Measurements from ENCODE around the gene XPO4.
A peak's percentile ranks its signal among the peaks of the same experiment; 100 is the strongest.
"Not testable (repeated sequence)": the region's sequence is repeated elsewhere in the genome, so short reads cannot be mapped to it uniquely, and the experiment has no call there.

Gene XPO4

GRCh38 chr13:20787180-20787579 lies 115.4 kb downstream of the XPO4 start:
- DNase-seq (ENCODE audit: low spot score), result no peak

GRCh38 chr13:20782116-20782708 lies 120.3 kb downstream of the XPO4 start:
- DNase-seq (ENCODE audit: low spot score), result no peak

- DNase-seq (ENCODE audit: low spot score), result no peak
Measured at GRCh38 chr13:20780317-20780716, 122.2 kb downstream of the XPO4 start.

- DNase-seq (ENCODE audit: low spot score), result no peak
Measured at GRCh38 chr13:20779405-20779804, 123.1 kb downstream of the XPO4 start.

GRCh38 chr13:20778311-20778710 lies 124.2 kb downstream of the XPO4 start:
- no peak for DNase-seq (ENCODE audit: low spot score)

- DNase-seq (ENCODE audit: low spot score), result no peak
Measured at GRCh38 chr13:20776751-20777150, 125.8 kb downstream of the XPO4 start.

- no peak for DNase-seq (ENCODE audit: low spot score)
Measured at GRCh38 chr13:20775961-20776360, 126.6 kb downstream of the XPO4 start.

- no peak for DNase-seq (ENCODE audit: low spot score)
Measured at GRCh38 chr13:20774746-20775145, 127.8 kb downstream of the XPO4 start.

- peak; percentile 97 for DNase-seq (ENCODE audit: low spot score)
Measured at GRCh38 chr13:20773194-20774080, 129.1 kb downstream of the XPO4 start, which contains the start of gene EEF1AKMT1. EEF1AKMT1 (minus strand) TSS chr13:20773961; CDS start chr13:20757598, 16,363 bp downstream.

GRCh38 chr13:20772401-20773131 lies 130.0 kb downstream of the XPO4 start:
- DNase-seq (ENCODE audit: low spot score), result no peak

GRCh38 chr13:20769834-20770233 lies 132.7 kb downstream of the XPO4 start:
- DNase-seq (ENCODE audit: low spot score), result no peak

- no peak for DNase-seq (ENCODE audit: low spot score)
Measured at GRCh38 chr13:20769091-20769490, 133.5 kb downstream of the XPO4 start.

- DNase-seq (ENCODE audit: low spot score), result no peak
Measured at GRCh38 chr13:20767309-20767943, 135.1 kb downstream of the XPO4 start.

- no peak for DNase-seq (ENCODE audit: low spot score)
Measured at GRCh38 chr13:20760872-20761271, 141.7 kb downstream of the XPO4 start.

GRCh38 chr13:20754009-20754408 lies 148.5 kb downstream of the XPO4 start:
- DNase-seq (ENCODE audit: low spot score), result no peak

- no peak for DNase-seq (ENCODE audit: low spot score)
Measured at GRCh38 chr13:20749377-20749776, 153.2 kb downstream of the XPO4 start.

GRCh38 chr13:20743830-20744404 lies 158.6 kb downstream of the XPO4 start:
- not testable (repeated sequence) for DNase-seq (ENCODE audit: low spot score)

- DNase-seq (ENCODE audit: low spot score), result no peak
Measured at GRCh38 chr13:20740021-20740420, 162.5 kb downstream of the XPO4 start.

GRCh38 chr13:20738616-20739015 lies 163.9 kb downstream of the XPO4 start:
- peak; percentile 1 for DNase-seq (ENCODE audit: low spot score)

GRCh38 chr13:20729633-20730585 lies 172.6 kb downstream of the XPO4 start:
- no peak for DNase-seq (ENCODE audit: low spot score)
